NCI-H2107 treated with DMSO at 0.1 percent for 48 hours (cell line): ENCODE measurements around the gene NUBP1.
"Not testable (repeated sequence)": the region's sequence is repeated elsewhere in the genome, so short reads cannot be mapped to it uniquely, and the experiment has no call there.

Source experiments
- DNase-seq: peaks from one replicate; lab custom pipeline; 2025; ENCODE audit not compliant: unreplicated experiment; lab: John Stamatoyannopoulos, UW

The NUBP1 gene

GRCh38 chr16:10750793-10751192 is 7.2 kb downstream of the NUBP1 start:
- no peak for DNase-seq

- DNase-seq = no peak
Measured at GRCh38 chr16:10751291-10751697, 7.7 kb downstream of the NUBP1 start.

- DNase-seq = no peak
Measured at GRCh38 chr16:10752843-10753523, 9.3 kb downstream of the NUBP1 start.

- DNase-seq = no peak
Measured at GRCh38 chr16:10753670-10754069, 10.0 kb downstream of the NUBP1 start.

- no peak for DNase-seq
Measured at GRCh38 chr16:10754941-10755340, 11.3 kb downstream of the NUBP1 start.

GRCh38 chr16:10756574-10756973 is 12.9 kb downstream of the NUBP1 start:
- no peak for DNase-seq

- DNase-seq = no peak
Measured at GRCh38 chr16:10760858-10761257, 17.2 kb downstream of the NUBP1 start.

- no peak for DNase-seq
Measured at GRCh38 chr16:10761373-10761772, 17.7 kb downstream of the NUBP1 start.

- DNase-seq = no peak
Measured at GRCh38 chr16:10762336-10763016, 18.8 kb downstream of the NUBP1 start.

- no peak for DNase-seq
Measured at GRCh38 chr16:10763456-10763855, 19.8 kb downstream of the NUBP1 start.

- no peak for DNase-seq
Measured at GRCh38 chr16:10765772-10766171, 22.1 kb downstream of the NUBP1 start.

- no peak for DNase-seq
Measured at GRCh38 chr16:10767127-10767526, 23.5 kb downstream of the NUBP1 start.

GRCh38 chr16:10769381-10769780 is 25.7 kb downstream of the NUBP1 start:
- DNase-seq = no peak

GRCh38 chr16:10770907-10771306 is 27.3 kb downstream of the NUBP1 start:
- DNase-seq = no peak

GRCh38 chr16:10776280-10776679 is 32.6 kb downstream of the NUBP1 start:
- peak; percentile 58 for DNase-seq

- DNase-seq = not testable (repeated sequence)
Measured at GRCh38 chr16:10776923-10777322, 33.3 kb downstream of the NUBP1 start.

- DNase-seq = no peak
Measured at GRCh38 chr16:10777356-10777755, 33.7 kb downstream of the NUBP1 start.

- not testable (repeated sequence) for DNase-seq
Measured at GRCh38 chr16:10779908-10780307, 36.3 kb downstream of the NUBP1 start.

GRCh38 chr16:10780628-10781027 is 37.0 kb downstream of the NUBP1 start:
- DNase-seq = no peak

- DNase-seq = no peak
Measured at GRCh38 chr16:10782628-10783027, 39.0 kb downstream of the NUBP1 start.

GRCh38 chr16:10787304-10787703 is 43.7 kb downstream of the NUBP1 start:
- no peak for DNase-seq

- not testable (repeated sequence) for DNase-seq
Measured at GRCh38 chr16:10788630-10789029, 45.0 kb downstream of the NUBP1 start.

- no peak for DNase-seq
Measured at GRCh38 chr16:10791048-10791447, 47.4 kb downstream of the NUBP1 start.
